Hepatocyte (in vitro differentiated cells): ENCODE results near the gene CYP27C1. TPM values are rescaled to one million over a fixed set of nuclear protein-coding genes. Genes with fewer than 3 reads are reported as not detected.

Experiments
- DNase-seq: peaks from one replicate; pipeline ENCODE4 v3.0.0-alpha.2; 2016; ENCODE audit warnings: low spot score
- H2AFZ ChIP-seq: fragments of 200-600 bp; sonication (generic); 2 replicates; pipeline ENCODE4 v1.6.0; 2016; ENCODE audit warnings: antibody characterized with exemption, mild to moderate bottlenecking
- H3K27ac ChIP-seq: fragments of 200-600 bp; sonication (generic); 2 replicates; pipeline ENCODE4 v1.5.1; 2016; ENCODE audit warnings: mild to moderate bottlenecking
- H3K27me3 ChIP-seq: fragments of 200-600 bp; sonication (generic); 2 replicates; pipeline ENCODE4 v1.6.1; 2016
- H3K36me3 ChIP-seq: fragments of 200-600 bp; sonication (generic); replicated peaks from 2 replicates; pipeline ENCODE4 v1.5.1; 2016; ENCODE audit warnings: low read depth; ENCODE audit not compliant: insufficient read depth
- H3K4me1 ChIP-seq: fragments of 200-600 bp; sonication (generic); 2 replicates; pipeline ENCODE4 v1.5.1; 2016; ENCODE audit warnings: mild to moderate bottlenecking, moderate library complexity; ENCODE audit not compliant: insufficient read depth
- H3K4me2 ChIP-seq: fragments of 200-600 bp; sonication (generic); 2 replicates; pipeline ENCODE4 v1.6.0; 2016
- H3K4me3 ChIP-seq: fragments of 200-600 bp; sonication (generic); 2 replicates; pipeline ENCODE4 v1.5.1; 2016; ENCODE audit warnings: mild to moderate bottlenecking
- H3K79me2 ChIP-seq: fragments of 200-600 bp; sonication (generic); 2 replicates; pipeline ENCODE4 v1.6.0; 2017; ENCODE audit warnings: mild to moderate bottlenecking
- H3K9me2 ChIP-seq: fragments of 200-600 bp; sonication (generic); replicated peaks from 2 replicates; pipeline ENCODE4 v1.6.0; 2017; ENCODE audit warnings: mild to moderate bottlenecking; ENCODE audit not compliant: insufficient read depth
- H3K9me3 ChIP-seq: fragments of 200-600 bp; sonication (generic); 2 replicates; pipeline ENCODE4 v1.5.1; 2016; ENCODE audit warnings: low read depth, mild to moderate bottlenecking
- H4K20me1 ChIP-seq: fragments of 200-600 bp; sonication (generic); 2 replicates; pipeline ENCODE4 v1.6.0; 2016; ENCODE audit warnings: mild to moderate bottlenecking; ENCODE audit not compliant: insufficient read depth, poor library complexity, severe bottlenecking
- CTCF ChIP-seq: fragments of 200-600 bp; sonication (generic); IDR thresholded peaks from 2 replicates; pipeline ENCODE4 v1.5.1; 2016; ENCODE audit warnings: antibody characterized with exemption, mild to moderate bottlenecking; ENCODE audit not compliant: poor library complexity
- EZH2 ChIP-seq: fragments of 200-600 bp; sonication (generic); IDR thresholded peaks from 2 replicates; pipeline ENCODE4 v1.6.1; 2016; ENCODE audit warnings: antibody characterized with exemption, mild to moderate bottlenecking, borderline replicate concordance
- EZH2phosphoT487 ChIP-seq: fragments of 200-600 bp; sonication (generic); IDR thresholded peaks from one replicate; pipeline ENCODE4 v1.6.1; 2018; ENCODE audit warnings: antibody characterized with exemption, mild to moderate bottlenecking, low read depth, moderate library complexity; ENCODE audit not compliant: unreplicated experiment, severe bottlenecking
- WGBS: methylation state at CpG from one replicate; pipeline ENCODE4 v1.1.6; 2016; ENCODE audit warnings: low lambda C conversion rate; ENCODE audit errors: missing lambda C conversion rate; 5-methylcytosine and 5-hydroxymethylcytosine counted together
- polyA plus RNA-seq: library from polyadenylated mRNA; unstranded; fragments of >200 nt; fragmentation: Nextera tagmentation; extraction: Ambion mirVana; gene quantifications from 2 replicates; pipeline ENCODE4 v1.2.1, GENCODE V29; 2016
- total RNA-seq: library from RNA; depleted of rRNA; stranded (reverse); fragments of >200 nt; gene quantifications from 2 replicates; pipeline ENCODE4 v1.2.3, GENCODE V29; 2014

CYP27C1 gene
- total and polyA plus RNA-seq, 2 experiments from 2014 or later: 1.2 to 1.4 TPM

GRCh38 chr2:127185093-127185492, 35.0 kb downstream of the CYP27C1 start:
- no peak for DNase-seq
- WGBS: 96% methylated on average over 9 of the region's 9 CpGs
- TF ChIP-seq EZH2phosphoT487 (no peak), EZH2 (no peak), CTCF (no peak)

GRCh38 chr2:127183771-127184170, 36.3 kb downstream of the CYP27C1 start:
- no peak overlapping the region for H3K4me2 ChIP-seq
- no peaks in the 10 kb centered on the region for H3K27me3 ChIP-seq
- no peak for DNase-seq
- H2AFZ ChIP-seq: no peak overlapping the region
- WGBS: 60% methylated on average over 3 of the region's 3 CpGs
- H3K27ac ChIP-seq: no peak overlapping the region
- no peak for TF ChIP-seq EZH2phosphoT487
- no peak for TF ChIP-seq CTCF
- no peak for TF ChIP-seq EZH2
- no peaks in the 10 kb centered on the region for H3K36me3 ChIP-seq
- no peaks in the 10 kb centered on the region for H3K79me2 ChIP-seq
- no peaks in the 10 kb centered on the region for H3K9me2 ChIP-seq
- H3K9me3 ChIP-seq: no peaks in the 10 kb centered on the region
- no peak overlapping the region for H3K4me3 ChIP-seq
- no peaks in the 10 kb centered on the region for H3K4me1 ChIP-seq
- no peaks in the 10 kb centered on the region for H4K20me1 ChIP-seq

More at GRCh38 chr2:127185093-127185492, 35.0 kb downstream of the CYP27C1 start:
- H4K20me1 ChIP-seq: no peaks in the 10 kb centered on the region
- H3K9me2 ChIP-seq: no peaks in the 10 kb centered on the region
- H3K27me3 ChIP-seq: no peaks in the 10 kb centered on the region
- H3K36me3 ChIP-seq: no peaks in the 10 kb centered on the region
- no peak overlapping the region for H3K4me3 ChIP-seq
- H3K4me1 ChIP-seq: no peaks in the 10 kb centered on the region
- H2AFZ ChIP-seq: no peak overlapping the region
- H3K27ac ChIP-seq: no peak overlapping the region
- no peaks in the 10 kb centered on the region for H3K9me3 ChIP-seq
- no peaks in the 10 kb centered on the region for H3K79me2 ChIP-seq
- H3K4me2 ChIP-seq: no peak overlapping the region

GRCh38 chr2:127182626-127183458, 37.3 kb downstream of the CYP27C1 start:
- Histone ChIP-seq H2AFZ (no peak overlapping the region), H3K36me3 (no peaks in the 10 kb centered on the region), H3K79me2 (no peaks in the 10 kb centered on the region), H3K27me3 (no peaks in the 10 kb centered on the region), H3K4me3 (no peak overlapping the region), H3K9me2 (no peaks in the 10 kb centered on the region), H3K4me1 (no peaks in the 10 kb centered on the region), H4K20me1 (no peaks in the 10 kb centered on the region), H3K9me3 (no peaks in the 10 kb centered on the region), H3K27ac (no peak overlapping the region), H3K4me2 (no peak overlapping the region)
- DNase-seq: no peak
- 88% methylated on average over 10 of the region's 10 CpGs for WGBS
- TF ChIP-seq EZH2phosphoT487 (no peak), EZH2 (no peak), CTCF (no peak)
